AG20443 (cell line): ENCODE results near the gene GABRP.
"Not testable (repeated sequence)": the region's sequence is repeated elsewhere in the genome, so short reads cannot be mapped to it uniquely, and the experiment has no call there.

Experiments
- DNase-seq: peaks from one replicate; pipeline ENCODE4 v3.0.0; 2012; ENCODE audit warnings: low spot score, mixed read lengths

Gene GABRP

DNA sequence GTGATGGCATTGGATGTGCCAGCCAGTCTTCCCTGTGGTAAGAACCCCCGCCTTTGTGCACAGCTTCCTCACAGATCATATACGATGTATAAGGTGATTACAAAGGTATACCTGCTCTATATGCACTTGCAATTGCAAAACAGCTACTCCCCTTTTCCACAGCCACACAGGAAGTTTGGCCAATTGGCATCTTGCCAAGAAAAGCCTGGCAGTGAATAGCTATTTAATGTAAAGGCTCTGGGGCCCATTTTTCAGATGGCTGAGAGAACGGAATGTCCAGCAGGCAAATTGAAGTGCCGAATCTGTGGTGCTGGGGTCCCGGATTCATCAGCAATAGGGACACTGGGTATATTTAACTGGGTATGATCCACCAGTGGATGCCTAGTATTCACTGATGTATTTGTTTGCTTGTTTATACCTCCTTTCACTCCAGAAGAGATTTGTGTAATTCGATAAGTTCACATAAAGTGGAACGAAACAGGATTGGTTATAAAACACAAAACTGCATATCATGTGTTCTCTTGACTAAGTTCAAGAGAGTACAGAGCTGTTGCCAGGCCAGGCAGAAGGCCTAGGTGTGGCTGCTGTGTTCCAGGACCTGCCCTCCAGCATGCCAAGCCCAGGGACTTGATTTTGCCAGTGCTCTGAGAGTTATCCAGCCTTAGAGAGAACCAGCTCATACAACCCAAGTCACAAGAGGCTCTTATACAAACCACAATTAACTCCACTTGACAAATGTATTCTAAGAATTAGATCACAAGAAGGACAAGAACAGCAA, 27.7 kb upstream of the GABRP start:
- DNase-seq: no peak

DNA sequence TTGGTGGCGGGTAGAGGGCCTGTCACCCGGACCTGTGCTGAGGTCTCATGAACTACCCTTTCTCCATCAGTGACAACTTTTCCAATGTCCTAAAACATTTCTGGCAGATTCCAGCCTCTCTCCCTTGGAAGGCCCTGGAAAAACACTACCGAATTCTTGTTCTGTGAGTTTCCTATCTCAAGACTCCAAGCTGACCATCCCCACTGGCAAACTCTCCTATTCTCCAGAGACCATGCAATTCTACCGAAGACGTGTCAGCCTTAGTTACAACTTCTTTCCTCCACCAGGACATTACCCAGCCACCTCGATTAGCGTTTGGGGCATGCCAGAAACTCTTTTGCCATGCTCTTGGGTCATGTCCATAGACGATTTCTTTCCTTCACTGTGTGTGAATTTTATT, 26.8 kb upstream of the GABRP start:
- DNase-seq: no peak

DNA sequence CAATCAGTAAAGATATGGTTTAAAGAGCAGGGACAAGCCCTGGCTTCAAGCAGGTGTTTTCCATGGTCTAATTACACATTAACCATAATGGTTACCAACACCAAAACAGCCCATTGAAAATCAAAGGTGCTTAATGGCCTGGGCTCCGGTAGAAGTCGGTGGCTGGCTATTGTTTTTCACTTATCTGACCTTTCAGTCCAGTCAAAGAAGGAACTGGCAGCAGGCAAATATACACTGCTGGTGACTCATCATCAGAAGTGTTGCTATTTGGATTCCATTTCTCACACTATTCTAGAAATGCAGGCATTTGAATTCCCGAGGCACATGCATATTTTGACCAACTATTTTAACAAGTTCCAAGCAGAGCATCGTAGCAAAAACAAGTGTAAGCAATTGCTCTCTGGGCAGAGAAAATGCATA, 26.3 kb upstream of the GABRP start:
- peak; percentile 55 for DNase-seq

DNA sequence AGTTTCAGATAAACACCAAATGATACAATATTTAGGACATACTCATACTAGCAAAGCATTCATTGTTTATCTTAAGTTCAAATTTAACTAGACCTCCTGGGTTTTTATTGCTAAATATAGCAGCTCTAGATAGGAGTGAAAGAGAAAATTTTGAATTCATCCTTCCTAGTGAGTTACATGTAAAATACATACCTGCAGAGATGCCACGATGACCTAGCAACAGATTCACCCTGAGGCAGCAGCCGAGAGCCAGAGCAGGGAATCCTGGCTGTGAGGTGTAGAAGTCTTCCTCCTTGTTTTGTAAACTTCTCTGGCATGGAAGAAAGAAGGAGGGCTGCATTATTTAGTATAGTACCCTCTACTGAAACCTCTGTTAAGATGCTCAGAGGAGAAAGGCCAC, 25.9 kb upstream of the GABRP start:
- no peak for DNase-seq

DNA sequence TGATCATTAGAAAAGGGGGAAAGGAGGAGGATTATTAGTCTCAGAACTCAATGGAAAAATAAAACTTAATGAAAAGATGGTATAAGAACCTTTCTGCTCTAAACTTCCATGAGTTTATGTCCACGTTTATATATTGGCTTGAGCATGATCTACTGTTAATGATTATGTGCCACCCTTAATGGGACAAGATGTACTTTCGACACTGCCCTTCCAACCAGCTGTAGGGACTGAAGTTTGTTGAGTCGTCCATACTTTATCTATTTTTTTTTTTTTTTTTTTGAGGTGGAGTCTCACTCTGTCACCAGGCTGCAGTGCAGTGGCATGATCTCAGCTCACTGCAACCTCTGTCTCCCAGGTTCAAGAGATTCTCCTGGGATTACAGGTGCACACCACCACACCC, 25.0 kb upstream of the GABRP start:
- DNase-seq: no peak

DNA sequence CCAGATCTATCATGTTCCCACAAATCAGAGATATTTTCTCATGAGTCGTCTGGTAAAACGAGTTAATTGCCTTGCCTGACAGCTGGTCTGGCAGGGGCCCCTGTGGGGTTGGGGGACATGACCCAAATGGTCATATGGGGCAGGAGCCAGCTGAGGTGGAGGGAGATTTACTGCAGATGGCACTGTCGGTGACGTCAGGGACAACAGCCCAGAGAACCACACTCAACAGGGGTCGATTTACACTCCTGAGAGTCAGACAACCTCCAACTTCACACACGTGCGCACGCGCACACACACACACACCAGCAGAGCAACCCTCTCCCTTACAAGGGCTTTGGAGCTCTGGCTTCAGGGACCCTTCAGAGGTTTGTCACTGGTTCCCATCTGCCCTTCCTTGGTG, 23.4 kb upstream of the GABRP start:
- DNase-seq: no peak

DNA sequence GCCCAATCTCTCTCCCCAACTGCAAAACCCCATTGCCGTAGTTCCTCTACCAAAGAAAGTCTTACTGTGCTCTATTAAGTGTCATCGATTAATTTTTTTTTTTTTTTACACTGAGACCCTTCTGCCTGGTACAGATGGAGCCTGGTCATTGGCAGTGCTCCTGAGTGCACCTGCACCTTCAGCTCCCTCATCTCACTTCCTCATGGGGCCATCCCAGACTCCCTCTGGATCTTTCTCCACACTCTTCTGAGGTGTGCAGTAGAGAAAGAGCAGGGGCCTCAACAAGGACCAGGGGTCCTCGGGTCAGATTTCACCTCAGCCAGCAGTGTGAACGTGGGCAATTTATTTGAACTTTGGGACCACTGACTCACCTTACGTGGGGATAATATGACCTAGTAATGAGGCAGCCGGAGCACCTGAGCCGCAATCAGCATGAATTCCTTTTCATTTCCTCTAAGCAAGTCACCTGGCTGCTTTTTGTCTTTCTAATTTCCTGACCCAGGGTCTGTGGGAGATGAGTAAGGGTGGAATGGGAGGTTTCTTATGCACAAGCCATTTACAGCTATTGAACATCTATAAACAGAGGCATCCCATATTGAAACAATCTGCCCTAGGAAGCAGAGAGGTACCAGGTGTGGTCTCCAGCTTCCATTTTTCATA, 22.3 kb upstream of the GABRP start:
- DNase-seq: no peak

DNA sequence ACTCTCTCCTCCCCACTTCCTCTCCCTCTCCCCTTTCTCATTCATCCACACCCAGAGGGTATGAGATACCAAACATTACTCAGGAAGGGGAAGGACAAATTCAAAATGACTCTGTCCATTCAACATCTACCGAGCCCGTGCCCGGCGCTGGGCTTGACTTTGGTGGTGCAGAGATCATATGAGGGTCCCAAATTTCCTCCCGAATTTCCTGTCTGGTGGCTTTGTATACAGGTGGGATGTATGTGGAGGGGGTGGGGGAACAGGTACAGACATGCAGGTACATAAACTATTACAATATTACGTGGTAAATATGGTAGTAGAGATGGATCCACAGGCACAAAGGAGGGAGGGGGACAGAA, 21.8 kb upstream of the GABRP start:
- DNase-seq: no peak

DNA sequence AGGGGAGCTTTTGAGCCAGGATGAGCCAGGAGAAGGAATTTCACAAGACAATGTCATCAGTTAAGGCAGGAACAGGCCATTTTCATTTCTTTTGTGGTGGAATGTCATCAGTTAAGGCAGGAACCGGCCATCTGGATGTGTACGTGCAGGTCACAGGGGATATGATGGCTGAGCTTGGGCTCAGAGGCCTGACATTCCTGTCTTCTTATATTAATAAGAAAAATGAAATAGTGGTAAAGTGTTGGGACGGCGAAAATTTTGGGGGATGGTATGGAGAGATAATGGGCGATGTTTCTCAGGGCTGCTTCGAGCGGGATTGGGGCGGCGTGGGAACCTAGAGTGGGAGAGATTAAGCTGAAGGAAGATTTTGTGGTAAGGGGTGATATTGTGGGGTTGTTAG, 21.2 kb upstream of the GABRP start:
- DNase-seq: not testable (repeated sequence)

DNA sequence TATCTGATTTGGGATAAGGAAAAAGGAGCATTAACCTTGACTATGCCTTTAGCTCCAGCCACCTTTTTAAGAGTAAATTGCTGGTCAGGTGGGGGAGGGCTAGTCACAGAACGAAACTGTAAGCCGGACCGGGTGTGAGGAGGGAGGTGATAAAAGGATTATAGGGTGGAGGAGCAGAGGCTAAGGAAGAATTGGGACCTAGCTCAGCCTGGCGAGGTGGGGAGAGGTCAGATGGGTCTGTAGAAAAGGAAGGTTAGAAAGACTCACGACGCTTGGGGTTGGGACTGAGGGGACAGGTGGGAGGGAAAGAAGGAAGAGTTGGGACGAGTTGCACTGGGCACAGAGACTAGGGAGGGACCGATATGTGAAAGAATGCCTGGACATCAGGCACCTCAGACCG, 17.7 kb upstream of the GABRP start:
- DNase-seq: not testable (repeated sequence)

DNA sequence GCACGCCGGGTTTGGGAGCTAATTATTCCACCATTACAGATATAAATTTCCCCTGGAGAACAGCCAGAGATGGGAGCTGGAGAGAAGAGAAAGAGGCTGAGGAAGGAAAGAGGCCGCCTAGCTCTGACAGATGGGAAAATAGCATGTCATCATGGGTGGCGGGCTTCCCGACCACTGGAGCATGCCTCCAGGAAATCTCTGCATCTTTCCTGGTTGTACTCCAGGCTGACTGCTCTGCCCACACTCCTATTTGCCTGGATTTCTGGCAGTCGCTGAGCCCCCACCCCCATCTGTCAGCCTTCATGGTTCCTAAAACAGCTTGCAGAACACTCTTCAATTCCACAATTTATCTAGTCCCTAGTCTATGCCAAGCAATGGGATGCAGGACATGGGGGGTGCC, 14.3 kb upstream of the GABRP start:
- DNase-seq: no peak

DNA sequence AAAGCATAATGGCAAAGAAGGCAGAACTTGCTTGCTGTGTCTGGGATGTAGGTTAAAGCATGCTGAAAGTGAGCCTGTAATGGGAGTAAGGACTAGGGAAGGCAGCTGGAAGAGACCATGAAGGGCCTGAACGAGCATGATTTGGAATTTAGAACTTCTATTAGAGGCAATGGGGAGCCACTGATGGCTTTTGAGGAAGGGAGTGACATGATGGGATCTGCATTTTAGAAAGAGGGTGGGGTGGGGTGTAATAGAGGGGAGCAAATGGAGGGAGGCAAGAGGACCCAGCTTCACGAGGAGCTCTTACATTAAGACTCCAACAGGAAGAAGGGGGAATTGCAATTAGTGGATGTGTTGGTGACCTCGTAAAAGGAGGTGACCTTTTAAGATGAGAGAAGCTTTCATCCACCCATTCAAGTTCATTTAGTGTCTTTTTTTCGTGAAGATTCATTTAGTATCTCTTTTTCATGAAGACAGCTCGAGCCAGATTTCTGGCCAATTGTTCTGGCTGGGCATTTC, 13.6 kb upstream of the GABRP start:
- DNase-seq: no peak

DNA sequence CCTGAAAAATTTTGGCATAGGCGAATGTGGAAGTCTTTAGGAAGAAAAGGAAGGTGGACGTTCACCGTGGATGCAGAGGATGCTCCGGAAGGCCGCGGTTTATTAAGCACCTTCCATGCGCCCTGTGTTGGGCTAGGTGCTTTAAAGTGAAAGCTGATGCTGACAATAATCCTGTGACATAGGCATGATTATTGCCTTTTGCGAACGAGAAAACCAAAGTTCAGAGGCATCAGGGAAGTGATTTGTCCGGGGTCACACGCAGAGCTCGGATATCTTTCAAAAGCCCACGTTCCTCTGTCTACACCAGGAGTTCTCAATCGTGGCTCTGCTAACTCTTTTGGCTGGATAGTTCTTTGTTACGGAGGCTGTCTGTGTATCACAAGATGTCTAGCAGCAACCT, 12.0 kb upstream of the GABRP start:
- DNase-seq: no peak

DNA sequence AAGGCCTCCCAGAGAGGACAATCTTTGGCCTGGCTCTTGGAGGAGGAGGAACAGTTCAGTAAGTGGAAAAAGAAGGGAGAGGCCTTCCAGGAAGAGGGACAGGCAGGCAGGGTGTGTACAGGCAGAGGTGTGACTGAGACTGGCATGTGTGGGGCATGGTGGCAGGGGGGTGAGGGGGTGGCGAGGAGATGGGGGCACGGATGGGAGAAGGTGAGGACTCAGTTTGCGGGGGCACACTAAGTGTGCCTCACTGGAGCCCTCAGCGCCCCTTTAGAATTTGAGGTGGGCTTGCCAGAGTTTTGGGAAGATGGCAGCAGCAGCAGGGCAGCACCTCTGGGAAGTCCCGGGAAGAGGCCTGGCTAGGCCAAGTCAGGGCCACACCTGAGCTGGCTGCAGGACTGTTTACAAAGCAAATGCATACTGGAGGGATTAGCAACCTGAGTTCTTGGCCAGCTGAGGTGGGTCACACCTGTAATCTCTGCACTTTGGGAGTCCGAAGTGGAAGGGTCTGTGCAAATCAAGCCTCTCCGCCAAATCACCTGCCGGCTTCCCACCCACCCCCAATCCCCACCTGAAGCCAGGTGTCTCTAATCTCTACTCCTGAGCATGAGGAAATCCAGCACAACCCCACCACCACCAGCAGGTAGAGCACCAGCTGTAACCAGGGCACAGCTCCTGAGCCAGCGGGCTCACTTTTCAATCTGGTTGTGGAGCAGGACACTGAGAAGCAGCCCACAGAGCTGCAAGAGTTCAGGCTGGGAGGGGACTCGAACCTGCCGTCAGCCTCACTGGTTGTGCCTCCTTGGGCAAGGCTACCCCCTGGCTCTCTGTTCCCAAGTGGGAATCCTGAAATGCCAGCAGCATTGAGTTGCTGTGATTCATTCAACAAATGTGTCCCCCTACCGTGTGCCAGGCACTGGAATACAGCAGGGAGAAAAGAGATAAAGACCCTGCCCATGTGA, 10.2 kb upstream of the GABRP start:
- DNase-seq: no peak

DNA sequence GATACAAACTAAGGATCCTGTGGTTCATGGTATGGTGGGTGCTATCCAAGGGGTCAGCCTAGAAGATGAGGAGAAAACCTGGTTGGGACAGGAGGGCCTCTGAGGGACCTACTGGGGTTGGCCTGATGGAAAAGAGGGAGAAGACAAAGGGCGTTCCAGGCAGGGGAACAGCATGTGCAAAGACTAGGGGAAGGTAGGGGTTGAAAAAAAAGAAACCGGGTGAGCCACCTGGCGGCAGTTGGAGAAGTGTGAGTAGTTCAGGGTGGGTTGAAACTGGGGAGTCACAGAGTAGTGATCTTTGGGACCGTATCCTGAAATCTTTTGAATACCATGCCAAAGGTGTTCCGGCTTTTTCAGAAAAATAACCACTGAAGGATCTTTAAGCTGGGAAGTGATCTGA, 8.7 kb upstream of the GABRP start:
- DNase-seq: no peak

DNA sequence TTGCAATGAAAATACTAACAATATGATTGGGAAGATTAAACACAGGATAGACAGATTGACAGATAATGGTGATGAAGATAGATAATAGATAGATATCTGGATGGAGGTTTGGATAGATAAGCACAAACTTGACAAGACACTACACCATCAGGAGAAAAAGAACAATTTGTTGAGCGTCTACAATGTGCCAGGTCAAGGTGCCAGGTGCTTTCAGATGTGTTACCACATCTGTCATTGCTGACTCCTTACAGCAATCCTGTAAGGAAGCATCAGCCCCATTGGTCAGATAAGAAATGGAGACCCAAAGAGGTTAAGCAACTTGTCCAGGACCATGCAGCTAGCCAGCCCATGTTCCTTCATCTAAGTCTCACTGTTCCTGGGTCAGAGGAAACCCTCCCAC, 1.6 kb upstream of the GABRP start:
- no peak for DNase-seq

DNA sequence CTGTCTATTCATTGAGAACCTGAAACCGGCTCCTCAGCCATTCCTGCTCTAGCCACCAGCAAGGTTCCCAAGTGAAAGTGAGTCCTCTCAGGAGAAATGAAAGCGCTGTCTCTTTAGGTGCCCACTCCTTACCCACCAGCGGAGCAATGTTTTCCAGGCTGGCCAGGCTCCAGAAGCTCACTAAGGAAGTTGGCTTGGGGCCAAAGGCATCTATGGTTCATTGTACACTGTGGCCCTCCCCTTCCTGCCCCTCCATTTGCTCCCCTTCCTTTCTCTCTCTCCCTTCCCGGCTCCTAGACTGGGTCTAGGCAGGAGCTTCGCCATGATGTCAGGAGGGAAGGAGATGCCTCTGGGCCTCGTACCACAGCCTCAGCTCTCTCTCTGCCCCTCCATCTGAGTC, 1.1 kb upstream of the GABRP start:
- DNase-seq: no peak

DNA sequence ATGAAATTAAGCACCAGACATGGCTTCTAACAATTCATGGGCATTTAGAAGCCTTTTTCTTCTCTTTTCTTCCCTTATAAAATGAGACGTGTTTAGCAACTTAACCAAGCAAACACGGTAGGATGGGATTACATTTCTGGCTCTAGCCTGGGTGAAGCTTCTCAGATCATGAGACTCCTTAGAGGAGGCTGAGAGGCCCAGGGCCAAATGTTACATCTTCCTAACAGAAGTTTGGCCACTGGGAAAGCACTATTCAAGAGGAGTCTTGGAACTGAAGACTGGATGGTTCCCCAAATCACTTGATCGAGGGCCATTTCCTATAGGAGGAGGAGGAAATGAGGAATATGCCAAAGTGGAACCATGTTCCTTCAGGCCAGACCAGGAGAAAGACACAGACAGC, 1.9 kb downstream of the GABRP start:
- DNase-seq: no peak

DNA sequence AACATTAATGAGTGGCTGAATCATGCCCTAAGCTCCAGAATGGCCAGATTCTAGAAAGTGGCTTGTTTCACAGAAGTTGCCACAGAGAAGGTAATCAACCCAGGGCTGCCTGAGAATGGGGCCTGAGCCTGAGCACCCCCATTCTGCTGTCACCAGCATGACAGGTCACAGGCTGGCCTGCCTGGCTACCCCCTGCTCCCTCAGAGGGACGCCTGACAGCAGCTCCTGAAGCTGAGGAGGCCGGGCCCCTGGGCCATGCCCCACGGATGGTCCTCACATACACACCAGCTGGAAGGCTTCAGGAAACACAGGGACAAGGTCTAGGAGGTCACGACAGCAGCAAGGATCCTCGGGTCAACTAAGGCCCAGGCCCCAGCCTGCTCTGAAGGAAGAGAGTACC, 3.7 kb downstream of the GABRP start:
- DNase-seq: no peak

DNA sequence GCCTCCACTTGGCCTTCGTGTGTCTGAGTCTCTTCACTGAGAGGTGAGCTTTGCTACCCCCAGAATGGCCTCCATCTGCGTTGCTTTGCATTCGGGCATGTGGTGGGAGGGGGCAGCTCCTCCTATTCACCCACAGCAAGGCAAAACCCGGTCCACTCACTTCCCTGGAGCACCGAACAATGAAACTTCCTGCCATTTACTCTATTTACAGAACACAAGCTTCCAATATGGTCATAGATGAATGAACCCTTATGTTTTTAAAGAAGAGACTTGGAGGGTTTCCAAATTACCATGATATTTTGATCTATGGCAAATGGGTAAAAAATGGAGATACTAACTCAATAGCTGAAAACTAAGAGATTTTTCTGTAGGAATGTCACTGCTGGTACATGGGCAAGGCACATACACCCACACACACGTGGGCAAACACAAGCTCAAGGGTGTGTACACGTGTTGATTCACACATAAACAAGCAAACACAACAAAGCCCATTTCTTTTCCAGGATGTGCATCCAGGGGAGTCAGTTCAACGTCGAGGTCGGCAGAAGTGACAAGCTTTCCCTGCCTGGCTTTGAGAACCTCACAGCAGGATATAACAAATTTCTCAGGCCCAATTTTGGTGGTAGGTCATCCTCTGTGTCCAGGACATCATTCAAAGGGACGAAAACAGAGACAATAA, 5.2 kb downstream of the GABRP start:
- no peak for DNase-seq

DNA sequence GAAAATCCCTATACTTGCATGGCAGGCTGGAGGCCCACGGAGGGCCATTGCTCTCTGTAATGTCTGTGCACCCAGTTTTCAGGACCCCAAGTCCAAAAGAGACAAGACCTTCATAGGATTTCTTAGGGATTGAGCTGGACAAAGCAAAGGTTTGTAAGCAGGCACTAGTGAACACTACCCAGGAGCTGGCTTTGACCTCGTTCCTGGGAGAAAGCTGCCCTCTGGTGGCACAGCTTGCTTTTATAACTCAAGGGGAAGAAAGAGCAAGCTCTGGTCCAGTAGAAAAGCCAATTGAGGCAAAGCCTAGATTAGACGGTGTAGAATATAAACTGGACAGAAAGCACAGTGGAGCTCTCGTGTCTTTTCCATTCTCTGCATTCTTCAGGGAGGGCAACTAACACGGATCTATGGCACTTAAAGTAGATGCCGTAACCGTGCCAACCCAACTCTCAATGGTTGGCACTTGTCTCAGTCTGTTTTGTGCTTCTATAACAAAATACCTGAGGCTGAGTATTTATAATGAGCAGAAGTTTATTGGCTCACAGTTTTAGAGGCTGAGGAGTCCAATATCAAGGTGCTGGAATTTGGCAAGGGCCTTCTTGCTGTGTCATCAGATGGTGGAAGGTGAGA, 7.9 kb downstream of the GABRP start:
- peak; percentile 76 for DNase-seq

DNA sequence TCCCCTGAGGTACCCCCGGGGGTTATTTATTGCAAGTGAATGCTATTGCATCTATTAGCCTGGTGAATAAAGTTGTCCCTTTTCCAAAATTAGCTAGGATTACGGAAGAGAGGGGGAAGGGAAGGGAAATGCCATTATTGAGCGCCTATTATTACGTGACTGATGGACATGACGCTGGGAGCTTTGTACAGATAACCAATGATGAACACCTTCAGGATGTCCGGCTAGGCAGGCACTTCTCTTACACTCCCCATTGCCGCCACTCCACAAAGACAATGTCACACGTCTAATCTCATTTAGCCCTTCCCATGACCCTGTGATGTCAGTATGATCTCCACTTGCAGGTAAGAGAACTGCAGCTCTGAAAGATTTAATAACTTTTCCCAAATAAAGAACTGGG, 9.4 kb downstream of the GABRP start:
- DNase-seq: no peak
